Measurements from ENCODE around the gene PKNOX2. TPM values are rescaled to one million over a fixed set of nuclear protein-coding genes. Genes with fewer than 3 reads are reported as not detected.

PKNOX2 gene
- total RNA-seq, 1 experiment from 2014 or later = not detected

DNA sequence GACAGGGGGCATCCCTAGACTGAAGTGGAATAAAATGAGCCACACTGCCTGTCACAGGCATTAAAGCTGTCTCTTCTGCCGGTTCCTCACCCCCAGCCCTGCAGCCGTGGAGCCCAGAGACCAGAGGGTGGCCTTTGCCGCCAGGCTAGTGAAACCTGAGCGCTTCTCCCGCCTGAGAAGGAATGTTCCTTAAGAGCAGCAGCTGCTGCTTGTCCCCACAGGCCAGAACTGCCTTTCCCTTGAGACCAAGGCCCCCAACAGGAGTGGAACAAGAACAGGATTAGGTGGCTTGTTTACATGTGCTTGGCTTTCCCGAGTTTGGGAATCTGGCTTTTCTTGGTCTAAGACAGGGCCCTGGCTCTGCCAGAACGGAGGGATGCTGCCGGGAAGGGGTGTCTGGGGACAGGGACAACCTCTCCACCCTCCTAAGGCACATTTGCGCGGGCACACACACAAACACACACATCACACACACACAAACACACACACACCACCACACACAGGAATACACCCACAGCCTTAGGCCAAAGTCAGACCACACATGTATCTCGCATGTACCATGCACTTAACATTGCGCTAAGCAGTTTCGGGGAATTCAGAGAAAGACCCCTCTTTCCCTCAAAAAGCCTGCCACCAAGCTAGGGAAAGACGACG, 239.7 kb downstream of the PKNOX2 start:
- Histone ChIP-seq H3K4me1 (no peaks in the 10 kb centered on the region), H3K4me3 (ENCODE audit: low read depth, low read length) (no peak overlapping the region), H3K9me3 (no peaks in the 10 kb centered on the region), H3K36me3 (ENCODE audit: control insufficient read depth, insufficient read depth, low read length) (no peaks in the 10 kb centered on the region), H3K27me3 (replicated peaks; ENCODE audit: control insufficient read depth, insufficient read depth, low read length) (peaks cover 5% of the 10 kb centered on the region)
- ChIA-PET POLR2A (no interaction called here), CTCF (interaction anchor here (0.7 to 2.6 kb wide), 7 partner anchors 13 to 313 kb away, joined by 3 to 16 read pairs (median 3); no protein-coding TSS in a partner anchor)
- H3K4me1 Mint-ChIP-seq (ENCODE audit: low read depth, unreplicated experiment) = no peaks in the 10 kb centered on the region
- H3K27ac Mint-ChIP-seq (ENCODE audit: unreplicated experiment) = no peak overlapping the region
- H3K27me3 Mint-ChIP-seq (ENCODE audit: insufficient read depth, unreplicated experiment) = peaks cover 45% of the 10 kb centered on the region
- TF ChIP-seq, protein P1, sequence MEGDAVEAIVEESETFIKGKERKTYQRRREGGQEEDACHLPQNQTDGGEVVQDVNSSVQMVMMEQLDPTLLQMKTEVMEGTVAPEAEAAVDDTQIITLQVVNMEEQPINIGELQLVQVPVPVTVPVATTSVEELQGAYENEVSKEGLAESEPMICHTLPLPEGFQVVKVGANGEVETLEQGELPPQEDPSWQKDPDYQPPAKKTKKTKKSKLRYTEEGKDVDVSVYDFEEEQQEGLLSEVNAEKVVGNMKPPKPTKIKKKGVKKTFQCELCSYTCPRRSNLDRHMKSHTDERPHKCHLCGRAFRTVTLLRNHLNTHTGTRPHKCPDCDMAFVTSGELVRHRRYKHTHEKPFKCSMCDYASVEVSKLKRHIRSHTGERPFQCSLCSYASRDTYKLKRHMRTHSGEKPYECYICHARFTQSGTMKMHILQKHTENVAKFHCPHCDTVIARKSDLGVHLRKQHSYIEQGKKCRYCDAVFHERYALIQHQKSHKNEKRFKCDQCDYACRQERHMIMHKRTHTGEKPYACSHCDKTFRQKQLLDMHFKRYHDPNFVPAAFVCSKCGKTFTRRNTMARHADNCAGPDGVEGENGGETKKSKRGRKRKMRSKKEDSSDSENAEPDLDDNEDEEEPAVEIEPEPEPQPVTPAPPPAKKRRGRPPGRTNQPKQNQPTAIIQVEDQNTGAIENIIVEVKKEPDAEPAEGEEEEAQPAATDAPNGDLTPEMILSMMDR (IDR thresholded peaks at IDR 0.05; ENCODE audit: insufficient read depth in 1 of 2, low read depth in 1 of 2, low read length in 1 of 2, severe bottlenecking in 1 of 2, unreplicated experiment in 1 of 2) = no peak
- no peaks in the 10 kb centered on the region for H3K36me3 Mint-ChIP-seq (ENCODE audit: insufficient read depth, unreplicated experiment)
- H3K9me3 Mint-ChIP-seq (ENCODE audit: unreplicated experiment) = no peaks in the 10 kb centered on the region
- no TSS peak for BruUV-seq (replicated peaks)
- intact Hi-C loops (cut with micrococcal nuclease; ENCODE audit: unreplicated experiment) = loop anchor here (2.0 kb wide), 1 partner anchor 55 kb away; no protein-coding TSS in a partner anchor
- no peak overlapping the region for H3K4me3 Mint-ChIP-seq (ENCODE audit: unreplicated experiment)
- no peak for DNase-seq

DNA sequence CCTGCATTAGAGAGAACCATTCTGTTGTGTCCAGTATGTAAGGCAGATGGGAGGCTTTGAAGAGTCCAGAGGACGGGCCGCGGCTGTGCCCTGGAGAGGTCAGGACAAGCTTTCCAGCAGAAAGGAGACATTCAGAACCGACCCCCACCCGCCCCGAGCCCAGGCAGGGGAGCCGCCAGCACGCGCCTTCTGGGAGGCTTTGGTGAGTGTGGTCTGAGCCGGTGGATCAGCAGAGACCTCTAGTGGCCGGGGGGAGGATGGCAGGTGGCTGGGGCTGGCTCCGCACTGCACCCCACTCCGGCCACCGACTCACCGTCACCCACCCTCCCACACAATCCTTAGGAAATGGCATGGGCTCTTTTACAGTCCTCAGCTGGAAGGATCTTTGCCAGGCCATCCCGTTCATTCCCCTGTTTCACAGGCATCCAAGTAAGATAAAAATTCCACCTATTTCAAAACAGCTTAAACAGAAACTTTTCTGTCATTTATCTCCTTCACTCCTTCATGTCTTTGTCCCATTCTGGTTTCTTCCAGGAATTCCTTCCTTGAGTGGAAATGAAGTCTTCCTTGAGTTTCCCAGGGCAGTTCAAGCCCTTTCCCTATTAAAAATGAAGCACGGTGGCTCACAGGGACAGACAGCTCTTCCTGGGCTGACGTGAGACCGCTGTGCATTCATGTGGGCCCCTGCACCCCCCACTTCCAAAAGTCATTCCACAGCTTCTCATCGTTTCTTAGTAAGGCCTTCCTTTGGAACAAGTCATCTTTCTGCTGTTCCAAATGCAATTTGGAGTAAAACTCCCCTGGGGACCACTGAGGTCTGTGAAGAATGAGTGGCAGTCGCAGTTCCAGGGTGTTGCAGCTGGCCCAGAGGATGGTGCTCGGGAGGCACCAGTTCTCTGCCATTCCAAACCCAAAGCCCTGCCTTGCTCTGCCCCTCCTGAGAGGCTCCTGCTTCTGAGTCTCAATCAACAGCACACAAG, 240.6 kb downstream of the PKNOX2 start:
- peaks cover 48% of the 10 kb centered on the region for H3K27me3 Mint-ChIP-seq (ENCODE audit: insufficient read depth, unreplicated experiment)

More for the DNA sequence above, 240.6 kb downstream of the PKNOX2 start:
- H3K9me3 ChIP-seq = no peaks in the 10 kb centered on the region
- Mint-ChIP-seq H3K27ac (ENCODE audit: unreplicated experiment) (no peak overlapping the region), H3K9me3 (ENCODE audit: unreplicated experiment) (no peaks in the 10 kb centered on the region), H3K36me3 (ENCODE audit: insufficient read depth, unreplicated experiment) (no peaks in the 10 kb centered on the region), H3K4me3 (ENCODE audit: unreplicated experiment) (no peak overlapping the region), H3K4me1 (ENCODE audit: low read depth, unreplicated experiment) (no peaks in the 10 kb centered on the region)
- intact Hi-C loops (cut with micrococcal nuclease; ENCODE audit: unreplicated experiment) = loop anchor here (1.0 to 5.0 kb wide), 5 partner anchors 56 to 467 kb away; partner anchors contain the start of gene PKNOX2
- CTCF ChIA-PET = interaction anchor here (0.7 to 2.6 kb wide), 10 partner anchors 12 to 408 kb away, joined by 3 to 16 read pairs (median 3); no protein-coding TSS in a partner anchor
- TF ChIP-seq, protein P1 (IDR thresholded peaks at IDR 0.05; ENCODE audit: insufficient read depth in 1 of 2, low read depth in 1 of 2, low read length in 1 of 2, severe bottlenecking in 1 of 2, unreplicated experiment in 1 of 2) = peak; percentile 99
- peak; percentile 74 to 90 for DNase-seq
- H3K4me1 ChIP-seq = no peaks in the 10 kb centered on the region
- no peaks in the 10 kb centered on the region for H3K36me3 ChIP-seq (ENCODE audit: control insufficient read depth, insufficient read depth, low read length)
- peaks cover 5% of the 10 kb centered on the region for H3K27me3 ChIP-seq (replicated peaks; ENCODE audit: control insufficient read depth, insufficient read depth, low read length)
- H3K4me3 ChIP-seq (ENCODE audit: low read depth, low read length) = no peak overlapping the region
- POLR2A ChIA-PET = no interaction called here
- no TSS peak for BruUV-seq (replicated peaks)

Data from Caco-2 (cell line).